K562 (cell line): ENCODE measurements around the gene NRIP2. TPM values are rescaled to one million over a fixed set of nuclear protein-coding genes. Genes with fewer than 3 reads are reported as not detected.

Experiments
- ATAC-seq: fragments of 200-7000 bp; cut with Tn5 transposase; 3 replicates; pipeline ENCODE4 v1.9.1; 2020; ENCODE audit warnings: moderate library complexity
- BruUV-seq: library from RNA; stranded (reverse); fragments of 400-500 nt; replicated peaks from 2 replicates; lab custom pipeline; 2021; lab: Mats Ljungman, UMichigan
- CTCF ChIA-PET: fragments of 300-600 bp; formaldehyde crosslinking; extraction: SDS; loops from one replicate; lab custom pipeline; 2021; ENCODE audit warnings: low intra/inter-chr PET ratio; lab: Yijun Ruan, JAX
- POLR2A ChIA-PET: fragments of 300-600, 350-650 bp; sonication (Branson Sonifier 250); formaldehyde crosslinking; extraction: SDS; loops from one replicate; lab custom pipeline; 2021; ENCODE audit warnings: antibody characterized with exemption, inconsistent platforms; lab: Yijun Ruan, JAX
- DNase-seq, 4 experiments: peaks; one replicate each; pipeline versions ENCODE4 v3.0.0 to v3.0.0-alpha.2; 2011 to 2018; ENCODE audit warnings: low spot score in 3 of 4, mixed read lengths in 3 of 4; ENCODE audit errors: extremely low read depth in 1 of 4
- FAIRE-seq: peaks from 2 replicates; lab custom pipeline; 2011; peaks lifted over from hg19 to GRCh38; lab: Jason Lieb, UNC
- H2AFZ ChIP-seq: 2 replicates; pipeline ENCODE4 v1.6.0; 2011; ENCODE audit warnings: low read depth, low read length, control low read depth, inconsistent platforms
- H3K27ac ChIP-seq: fragments of 200-600 bp; 3 replicates; pipeline ENCODE4 v1.8.0; 2011; ENCODE audit warnings: low read depth, mild to moderate bottlenecking, control low read depth, inconsistent platforms, low read length, moderate library complexity, mixed read lengths; ENCODE audit errors: extremely low read depth
- H3K27me3 ChIP-seq, 2 experiments: fragments of 300-600 bp in 1 of 2; 2 replicates in 1 of 2; 3 replicates in 1 of 2; pipeline versions ENCODE4 v1.6.0 to v1.8.0; 2011; ENCODE audit warnings: inconsistent platforms in 2 of 2, low read length in 2 of 2, mild to moderate bottlenecking in 1 of 2, mixed read lengths in 1 of 2, moderate library complexity in 1 of 2; ENCODE audit not compliant: control insufficient read depth in 2 of 2, insufficient read depth in 2 of 2
- H3K36me3 ChIP-seq: fragments of 300-600 bp; 3 replicates; pipeline ENCODE4 v1.8.0; 2011; ENCODE audit warnings: mild to moderate bottlenecking, low read length, inconsistent platforms; ENCODE audit not compliant: control insufficient read depth, insufficient read depth
- H3K4me1 ChIP-seq, 2 experiments: fragments of 200-600 bp in 1 of 2; replicated peaks in 1 of 2; 2 replicates in 1 of 2; 3 replicates in 1 of 2; pipeline versions ENCODE4 v1.5.1 to v1.8.0; 2011; ENCODE audit warnings: inconsistent platforms in 2 of 2, low read length in 2 of 2, mild to moderate bottlenecking in 1 of 2, mixed read lengths in 1 of 2, moderate library complexity in 1 of 2; ENCODE audit not compliant: control insufficient read depth in 2 of 2, insufficient read depth in 2 of 2
- H3K4me2 ChIP-seq: 2 replicates; pipeline ENCODE4 v1.6.1; 2011; ENCODE audit warnings: low read length, control low read depth, inconsistent platforms, mixed read lengths; ENCODE audit not compliant: insufficient read depth
- H3K4me3 ChIP-seq: fragments of 200-600 bp; sonication (generic), shearing (Covaris generic); 2 replicates; pipeline ENCODE4 v1.5.1; 2016; ENCODE audit warnings: control low read depth, inconsistent platforms
- H3K79me2 ChIP-seq: fragments of 200-600 bp; 3 replicates; pipeline ENCODE4 v1.8.0; 2011; ENCODE audit warnings: low read length, inconsistent platforms; ENCODE audit not compliant: control insufficient read depth, insufficient read depth
- H3K9ac ChIP-seq, 2 experiments: 2 replicates each; pipeline versions ENCODE4 v1.6.0 to v1.6.1; 2011; ENCODE audit warnings: low read depth in 2 of 2, low read length in 2 of 2, control low read depth in 1 of 2, inconsistent platforms in 1 of 2, mild to moderate bottlenecking in 1 of 2, mixed read lengths in 1 of 2; ENCODE audit not compliant: insufficient read depth in 1 of 2
- H3K9me1 ChIP-seq: one replicate; pipeline ENCODE4 v1.6.0; 2011; ENCODE audit warnings: inconsistent platforms, mild to moderate bottlenecking, low read length, moderate library complexity; ENCODE audit not compliant: control insufficient read depth, insufficient read depth
- H3K9me3 ChIP-seq: replicated peaks from 2 replicates; pipeline ENCODE4 v1.5.1; 2011; ENCODE audit warnings: low read depth, low read length, inconsistent platforms; ENCODE audit not compliant: control insufficient read depth, insufficient read depth
- H4K20me1 ChIP-seq: replicated peaks from 2 replicates; pipeline ENCODE4 v1.6.1; 2011; ENCODE audit warnings: low read length, inconsistent platforms, mixed read lengths; ENCODE audit not compliant: control insufficient read depth, insufficient read depth
- ARHGAP35 ChIP-seq: fragments of 450-650 bp; IDR thresholded peaks from 2 replicates; pipeline ENCODE4 v1.6.1; 2018; ENCODE audit not compliant: partially characterized antibody
- ETS2 ChIP-seq: IDR thresholded peaks from 2 replicates; pipeline ENCODE4 v1.6.1; 2016; ENCODE audit warnings: borderline replicate concordance, missing genetic modification characterization, mild to moderate bottlenecking, moderate library complexity, missing compliant biosample characterization; ENCODE audit not compliant: poor library complexity, severe bottlenecking
- GTF2A2 ChIP-seq: IDR thresholded peaks from 2 replicates; pipeline ENCODE4 v1.6.1; 2016; ENCODE audit warnings: mild to moderate bottlenecking, missing genetic modification characterization, missing compliant biosample characterization
- PML ChIP-seq: IDR thresholded peaks from 2 replicates; pipeline ENCODE4 v1.6.1; 2012; ENCODE audit warnings: low read length, inconsistent platforms
- SETDB1 ChIP-seq: IDR thresholded peaks from one replicate; pipeline ENCODE4 v1.6.1; 2012; ENCODE audit warnings: low read length, control low read depth, inconsistent platforms
- SIRT6 ChIP-seq: IDR thresholded peaks from one replicate; pipeline ENCODE4 v1.6.1; 2012; ENCODE audit warnings: low read depth, mild to moderate bottlenecking, control low read depth, inconsistent platforms, low read length, moderate library complexity
- TAF15 ChIP-seq: fragments of 200-400 bp; formaldehyde crosslinking; IDR thresholded peaks from 2 replicates; pipeline ENCODE4 v1.6.1; 2017; ENCODE audit warnings: mild to moderate bottlenecking, low read depth, low read length, moderate library complexity
- WGBS: fragments of 100-300 bp; shearing (Covaris generic); methylation state at CpG from one replicate; pipeline ENCODE4 v1.1.6; 2016; ENCODE audit warnings: low coverage, mixed read lengths; ENCODE audit not compliant: insufficient coverage; ENCODE audit errors: missing lambda C conversion rate; 5-methylcytosine and 5-hydroxymethylcytosine counted together
- in situ Hi-C: fragments of 300-500 bp; cut with MboI; formaldehyde crosslinking; loops from 4 replicates; pipeline ENCODE4 v1.15.0; 2018; ENCODE audit warnings: inconsistent platforms, mixed read lengths
- intact Hi-C: fragments of 100-400 bp; cut with micrococcal nuclease; formaldehyde crosslinking; loops from 2 replicates; pipeline ENCODE4 v1.14.2; 2022
- polyA plus RNA-seq, 8 experiments: library from polyadenylated mRNA; depleted of rRNA in 4 of 8; stranded (reverse) in 5 of 8; unstranded in 3 of 8; fragments of >200 nt; fragmentation: Nextera tagmentation in 2 of 8; fragmentation: Illumina TruSeq in 1 of 8; extraction: Ambion mirVana in 2 of 8; extraction: Trizol in 1 of 8; gene quantifications; 2 replicates each; pipeline versions ENCODE4 v1.2.1 to v1.2.3, GENCODE V29; 2011 to 2014; ENCODE audit warnings: inconsistent platforms in 1 of 8, missing spikeins in 1 of 8
- total RNA-seq, 7 experiments: library from RNA; depleted of rRNA in 6 of 7; stranded (reverse); fragments of >200 nt in 6 of 7; fragmentation: Illumina TruSeq in 2 of 7; extraction: Trizol in 2 of 7; gene quantifications; 2 replicates each; pipeline versions ENCODE4 v1.2.1 to v1.2.3, GENCODE V29; 2011 to 2021; ENCODE audit warnings: low replicate concordance in 1 of 7
- TF ChIP-seq, protein P1 (sequence below): fragments of 450-650 bp; IDR thresholded peaks from 2 replicates; pipeline ENCODE4 v1.6.1; 2017; ENCODE audit warnings: mild to moderate bottlenecking, moderate library complexity
- TF ChIP-seq, protein P2 (sequence below): fragments of 200-600 bp; sonication (generic); IDR thresholded peaks from one replicate; pipeline ENCODE4 v1.6.1; 2012; ENCODE audit warnings: mild to moderate bottlenecking, low read depth, low read length, inconsistent platforms

Gene NRIP2
- total and polyA plus RNA-seq, 9 of the 15 experiments (the other 6 are each of a cell fraction or from before 2014, with no cell fraction given): 0.07 to 0.10 TPM; not detected in 7

DNA sequence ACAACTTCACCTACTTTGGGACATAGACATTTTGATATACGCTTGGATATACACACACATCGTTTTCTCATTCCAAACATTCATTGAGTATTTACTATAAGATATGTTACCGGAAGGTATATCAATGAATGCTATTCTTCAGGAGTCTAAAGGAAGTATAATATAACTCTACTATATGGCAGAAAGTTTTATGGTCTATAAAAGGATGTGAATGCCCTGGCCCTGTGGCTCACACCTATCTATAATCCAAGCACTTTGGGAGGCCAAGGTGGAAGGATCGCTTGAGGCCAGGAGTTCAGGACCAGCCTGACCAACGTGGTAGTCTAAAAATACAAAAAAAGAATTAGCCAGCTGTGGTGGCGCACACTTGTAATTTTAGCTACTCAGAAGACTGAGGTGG, 5.6 kb downstream of the NRIP2 start:
- no peaks in the 10 kb centered on the region for H3K9me3 ChIP-seq
- in situ Hi-C loops: no loop called here
- no peak overlapping the region for H3K4me2 ChIP-seq
- no peaks in the 10 kb centered on the region for H4K20me1 ChIP-seq
- no peak overlapping the region for H2AFZ ChIP-seq
- H3K79me2 ChIP-seq: no peaks in the 10 kb centered on the region
- H3K9me1 ChIP-seq: no peaks in the 10 kb centered on the region
- ChIA-PET POLR2A (no interaction called here), CTCF (no interaction called here)
- peaks cover 31% of the 10 kb centered on the region; the same call in 1 of the 3 replicates for H3K36me3 ChIP-seq
- no peak overlapping the region for H3K4me3 ChIP-seq
- H3K9ac ChIP-seq: no peak overlapping the region
- intact Hi-C loops: no loop called here
- no peak overlapping the region for H3K27ac ChIP-seq
- 80% methylated on average over 5 of the region's 6 CpGs for WGBS
- ATAC-seq (no peak), FAIRE-seq (no peak), DNase-seq (no peak)
- H3K27me3 ChIP-seq: no peaks in the 10 kb centered on the region
- BruUV-seq: no TSS peak
- H3K4me1 ChIP-seq: no peaks in the 10 kb centered on the region
- TF ChIP-seq ETS2 (tag) (no peak), GTF2A2 (tag) (no peak), PML (no peak), ARHGAP35 (no peak), SIRT6 (no peak), TAF15 (no peak), SETDB1 (no peak)
- TF ChIP-seq, protein P1, sequence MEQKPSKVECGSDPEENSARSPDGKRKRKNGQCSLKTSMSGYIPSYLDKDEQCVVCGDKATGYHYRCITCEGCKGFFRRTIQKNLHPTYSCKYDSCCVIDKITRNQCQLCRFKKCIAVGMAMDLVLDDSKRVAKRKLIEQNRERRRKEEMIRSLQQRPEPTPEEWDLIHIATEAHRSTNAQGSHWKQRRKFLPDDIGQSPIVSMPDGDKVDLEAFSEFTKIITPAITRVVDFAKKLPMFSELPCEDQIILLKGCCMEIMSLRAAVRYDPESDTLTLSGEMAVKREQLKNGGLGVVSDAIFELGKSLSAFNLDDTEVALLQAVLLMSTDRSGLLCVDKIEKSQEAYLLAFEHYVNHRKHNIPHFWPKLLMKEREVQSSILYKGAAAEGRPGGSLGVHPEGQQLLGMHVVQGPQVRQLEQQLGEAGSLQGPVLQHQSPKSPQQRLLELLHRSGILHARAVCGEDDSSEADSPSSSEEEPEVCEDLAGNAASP: no peak
- TF ChIP-seq, protein P2, sequence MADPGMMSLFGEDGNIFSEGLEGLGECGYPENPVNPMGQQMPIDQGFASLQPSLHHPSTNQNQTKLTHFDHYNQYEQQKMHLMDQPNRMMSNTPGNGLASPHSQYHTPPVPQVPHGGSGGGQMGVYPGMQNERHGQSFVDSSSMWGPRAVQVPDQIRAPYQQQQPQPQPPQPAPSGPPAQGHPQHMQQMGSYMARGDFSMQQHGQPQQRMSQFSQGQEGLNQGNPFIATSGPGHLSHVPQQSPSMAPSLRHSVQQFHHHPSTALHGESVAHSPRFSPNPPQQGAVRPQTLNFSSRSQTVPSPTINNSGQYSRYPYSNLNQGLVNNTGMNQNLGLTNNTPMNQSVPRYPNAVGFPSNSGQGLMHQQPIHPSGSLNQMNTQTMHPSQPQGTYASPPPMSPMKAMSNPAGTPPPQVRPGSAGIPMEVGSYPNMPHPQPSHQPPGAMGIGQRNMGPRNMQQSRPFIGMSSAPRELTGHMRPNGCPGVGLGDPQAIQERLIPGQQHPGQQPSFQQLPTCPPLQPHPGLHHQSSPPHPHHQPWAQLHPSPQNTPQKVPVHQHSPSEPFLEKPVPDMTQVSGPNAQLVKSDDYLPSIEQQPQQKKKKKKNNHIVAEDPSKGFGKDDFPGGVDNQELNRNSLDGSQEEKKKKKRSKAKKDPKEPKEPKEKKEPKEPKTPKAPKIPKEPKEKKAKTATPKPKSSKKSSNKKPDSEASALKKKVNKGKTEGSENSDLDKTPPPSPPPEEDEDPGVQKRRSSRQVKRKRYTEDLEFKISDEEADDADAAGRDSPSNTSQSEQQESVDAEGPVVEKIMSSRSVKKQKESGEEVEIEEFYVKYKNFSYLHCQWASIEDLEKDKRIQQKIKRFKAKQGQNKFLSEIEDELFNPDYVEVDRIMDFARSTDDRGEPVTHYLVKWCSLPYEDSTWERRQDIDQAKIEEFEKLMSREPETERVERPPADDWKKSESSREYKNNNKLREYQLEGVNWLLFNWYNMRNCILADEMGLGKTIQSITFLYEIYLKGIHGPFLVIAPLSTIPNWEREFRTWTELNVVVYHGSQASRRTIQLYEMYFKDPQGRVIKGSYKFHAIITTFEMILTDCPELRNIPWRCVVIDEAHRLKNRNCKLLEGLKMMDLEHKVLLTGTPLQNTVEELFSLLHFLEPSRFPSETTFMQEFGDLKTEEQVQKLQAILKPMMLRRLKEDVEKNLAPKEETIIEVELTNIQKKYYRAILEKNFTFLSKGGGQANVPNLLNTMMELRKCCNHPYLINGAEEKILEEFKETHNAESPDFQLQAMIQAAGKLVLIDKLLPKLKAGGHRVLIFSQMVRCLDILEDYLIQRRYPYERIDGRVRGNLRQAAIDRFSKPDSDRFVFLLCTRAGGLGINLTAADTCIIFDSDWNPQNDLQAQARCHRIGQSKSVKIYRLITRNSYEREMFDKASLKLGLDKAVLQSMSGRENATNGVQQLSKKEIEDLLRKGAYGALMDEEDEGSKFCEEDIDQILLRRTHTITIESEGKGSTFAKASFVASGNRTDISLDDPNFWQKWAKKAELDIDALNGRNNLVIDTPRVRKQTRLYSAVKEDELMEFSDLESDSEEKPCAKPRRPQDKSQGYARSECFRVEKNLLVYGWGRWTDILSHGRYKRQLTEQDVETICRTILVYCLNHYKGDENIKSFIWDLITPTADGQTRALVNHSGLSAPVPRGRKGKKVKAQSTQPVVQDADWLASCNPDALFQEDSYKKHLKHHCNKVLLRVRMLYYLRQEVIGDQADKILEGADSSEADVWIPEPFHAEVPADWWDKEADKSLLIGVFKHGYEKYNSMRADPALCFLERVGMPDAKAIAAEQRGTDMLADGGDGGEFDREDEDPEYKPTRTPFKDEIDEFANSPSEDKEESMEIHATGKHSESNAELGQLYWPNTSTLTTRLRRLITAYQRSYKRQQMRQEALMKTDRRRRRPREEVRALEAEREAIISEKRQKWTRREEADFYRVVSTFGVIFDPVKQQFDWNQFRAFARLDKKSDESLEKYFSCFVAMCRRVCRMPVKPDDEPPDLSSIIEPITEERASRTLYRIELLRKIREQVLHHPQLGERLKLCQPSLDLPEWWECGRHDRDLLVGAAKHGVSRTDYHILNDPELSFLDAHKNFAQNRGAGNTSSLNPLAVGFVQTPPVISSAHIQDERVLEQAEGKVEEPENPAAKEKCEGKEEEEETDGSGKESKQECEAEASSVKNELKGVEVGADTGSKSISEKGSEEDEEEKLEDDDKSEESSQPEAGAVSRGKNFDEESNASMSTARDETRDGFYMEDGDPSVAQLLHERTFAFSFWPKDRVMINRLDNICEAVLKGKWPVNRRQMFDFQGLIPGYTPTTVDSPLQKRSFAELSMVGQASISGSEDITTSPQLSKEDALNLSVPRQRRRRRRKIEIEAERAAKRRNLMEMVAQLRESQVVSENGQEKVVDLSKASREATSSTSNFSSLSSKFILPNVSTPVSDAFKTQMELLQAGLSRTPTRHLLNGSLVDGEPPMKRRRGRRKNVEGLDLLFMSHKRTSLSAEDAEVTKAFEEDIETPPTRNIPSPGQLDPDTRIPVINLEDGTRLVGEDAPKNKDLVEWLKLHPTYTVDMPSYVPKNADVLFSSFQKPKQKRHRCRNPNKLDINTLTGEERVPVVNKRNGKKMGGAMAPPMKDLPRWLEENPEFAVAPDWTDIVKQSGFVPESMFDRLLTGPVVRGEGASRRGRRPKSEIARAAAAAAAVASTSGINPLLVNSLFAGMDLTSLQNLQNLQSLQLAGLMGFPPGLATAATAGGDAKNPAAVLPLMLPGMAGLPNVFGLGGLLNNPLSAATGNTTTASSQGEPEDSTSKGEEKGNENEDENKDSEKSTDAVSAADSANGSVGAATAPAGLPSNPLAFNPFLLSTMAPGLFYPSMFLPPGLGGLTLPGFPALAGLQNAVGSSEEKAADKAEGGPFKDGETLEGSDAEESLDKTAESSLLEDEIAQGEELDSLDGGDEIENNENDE: no peak
